WTC11 (cell line): ENCODE results near the gene PIPOX.

Experiments used
- ATF1 ChIP-seq: sonication (generic); formaldehyde crosslinking; IDR thresholded peaks from 2 replicates; pipeline ENCODE4 v1.8.1; 2023; ENCODE audit warnings: mild to moderate bottlenecking, moderate library complexity, missing genetic modification reagents
- CREB1 ChIP-seq: sonication (generic); formaldehyde crosslinking; IDR thresholded peaks from 2 replicates; pipeline ENCODE4 v1.8.0; 2023; ENCODE audit warnings: mild to moderate bottlenecking, missing genetic modification reagents
- ESRRA ChIP-seq: sonication (generic); formaldehyde crosslinking; IDR thresholded peaks from 2 replicates; pipeline ENCODE4 v1.8.1; 2022; ENCODE audit warnings: mild to moderate bottlenecking, missing genetic modification reagents, borderline replicate concordance
- JUN ChIP-seq: sonication (generic); formaldehyde crosslinking; IDR thresholded peaks from 2 replicates; pipeline ENCODE4 v1.8.0; 2023; ENCODE audit warnings: mild to moderate bottlenecking, missing genetic modification reagents
- KAT7 ChIP-seq: sonication (generic); formaldehyde crosslinking; IDR thresholded peaks from 2 replicates; pipeline ENCODE4 v1.8.1; 2023; ENCODE audit warnings: missing genetic modification reagents, mild to moderate bottlenecking, borderline replicate concordance
- SMAD3 ChIP-seq: sonication (generic); formaldehyde crosslinking; IDR thresholded peaks from 2 replicates; pipeline ENCODE4 v1.8.0; 2022; ENCODE audit warnings: missing genetic modification reagents, mild to moderate bottlenecking, borderline replicate concordance
- SOX15 ChIP-seq: fragments of 250-450 bp; sonication (Bioruptor Pico); IDR thresholded peaks from 2 replicates; pipeline ENCODE4 v1.9.0; 2021; ENCODE audit warnings: mild to moderate bottlenecking
- TCF7 ChIP-seq: sonication (generic); formaldehyde crosslinking; IDR thresholded peaks from 2 replicates; pipeline ENCODE4 v1.8.0; 2022; ENCODE audit warnings: mild to moderate bottlenecking, low read depth, missing genetic modification reagents, moderate library complexity
- TEAD4 ChIP-seq: sonication (generic); formaldehyde crosslinking; IDR thresholded peaks from 2 replicates; pipeline ENCODE4 v1.8.0; 2022; ENCODE audit warnings: mild to moderate bottlenecking, missing genetic modification reagents
- TF ChIP-seq, protein P1 (sequence below): sonication (generic); formaldehyde crosslinking; IDR thresholded peaks from 2 replicates; pipeline ENCODE4 v1.8.1; 2022; ENCODE audit warnings: missing genetic modification reagents, borderline replicate concordance
- TF ChIP-seq, protein P2 (sequence below): fragments of 200-600 bp; IDR thresholded peaks from 2 replicates; pipeline ENCODE4 v1.8.0; 2022; ENCODE audit warnings: antibody characterized with exemption
- TF ChIP-seq, protein P3 (sequence below): sonication (generic); formaldehyde crosslinking; IDR thresholded peaks from 2 replicates; pipeline ENCODE4 v1.8.1; 2022; ENCODE audit warnings: mild to moderate bottlenecking, moderate library complexity, missing genetic modification reagents
- TF ChIP-seq, protein P4 (sequence below): sonication (generic); formaldehyde crosslinking; IDR thresholded peaks from 2 replicates; pipeline ENCODE4 v1.8.1; 2023; ENCODE audit warnings: mild to moderate bottlenecking, missing genetic modification reagents
- TF ChIP-seq, protein P5 (sequence below): fragments of 250-450 bp; sonication (Bioruptor Pico); IDR thresholded peaks from 2 replicates; pipeline ENCODE4 v1.9.0; 2021; ENCODE audit warnings: mild to moderate bottlenecking

DNA sequence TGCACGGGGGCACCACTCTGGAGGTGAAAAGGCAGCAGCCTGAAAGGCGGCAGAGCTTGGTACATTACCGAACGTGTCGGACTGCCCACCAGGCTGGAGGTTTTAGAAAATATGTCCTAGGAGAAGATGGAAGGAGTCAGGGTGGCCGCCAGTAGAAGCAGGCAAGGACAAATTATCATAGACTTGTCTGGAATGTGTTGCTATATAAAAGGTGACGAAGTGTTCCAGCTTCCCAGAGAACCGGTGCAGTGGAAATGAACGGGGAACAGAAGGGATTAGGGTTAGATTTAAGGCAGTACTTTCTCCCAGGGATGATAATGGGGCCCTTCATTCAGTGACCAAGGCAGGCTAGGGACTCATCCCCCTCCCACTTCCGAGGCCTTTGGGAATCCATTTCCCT, 27.4 kb downstream of the PIPOX start:
- TF ChIP-seq, protein P1, sequence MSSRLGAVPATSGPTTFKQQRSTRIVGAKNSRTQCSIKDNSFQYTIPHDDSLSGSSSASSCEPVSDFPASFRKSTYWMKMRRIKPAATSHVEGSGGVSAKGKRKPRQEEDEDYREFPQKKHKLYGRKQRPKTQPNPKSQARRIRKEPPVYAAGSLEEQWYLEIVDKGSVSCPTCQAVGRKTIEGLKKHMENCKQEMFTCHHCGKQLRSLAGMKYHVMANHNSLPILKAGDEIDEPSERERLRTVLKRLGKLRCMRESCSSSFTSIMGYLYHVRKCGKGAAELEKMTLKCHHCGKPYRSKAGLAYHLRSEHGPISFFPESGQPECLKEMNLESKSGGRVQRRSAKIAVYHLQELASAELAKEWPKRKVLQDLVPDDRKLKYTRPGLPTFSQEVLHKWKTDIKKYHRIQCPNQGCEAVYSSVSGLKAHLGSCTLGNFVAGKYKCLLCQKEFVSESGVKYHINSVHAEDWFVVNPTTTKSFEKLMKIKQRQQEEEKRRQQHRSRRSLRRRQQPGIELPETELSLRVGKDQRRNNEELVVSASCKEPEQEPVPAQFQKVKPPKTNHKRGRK (CRISPR knock-in tag): no peak
- no peak for TF ChIP-seq TEAD4 (CRISPR knock-in tag)
- TF ChIP-seq SMAD3: no peak
- no peak for TF ChIP-seq ESRRA
- TF ChIP-seq, protein P2, sequence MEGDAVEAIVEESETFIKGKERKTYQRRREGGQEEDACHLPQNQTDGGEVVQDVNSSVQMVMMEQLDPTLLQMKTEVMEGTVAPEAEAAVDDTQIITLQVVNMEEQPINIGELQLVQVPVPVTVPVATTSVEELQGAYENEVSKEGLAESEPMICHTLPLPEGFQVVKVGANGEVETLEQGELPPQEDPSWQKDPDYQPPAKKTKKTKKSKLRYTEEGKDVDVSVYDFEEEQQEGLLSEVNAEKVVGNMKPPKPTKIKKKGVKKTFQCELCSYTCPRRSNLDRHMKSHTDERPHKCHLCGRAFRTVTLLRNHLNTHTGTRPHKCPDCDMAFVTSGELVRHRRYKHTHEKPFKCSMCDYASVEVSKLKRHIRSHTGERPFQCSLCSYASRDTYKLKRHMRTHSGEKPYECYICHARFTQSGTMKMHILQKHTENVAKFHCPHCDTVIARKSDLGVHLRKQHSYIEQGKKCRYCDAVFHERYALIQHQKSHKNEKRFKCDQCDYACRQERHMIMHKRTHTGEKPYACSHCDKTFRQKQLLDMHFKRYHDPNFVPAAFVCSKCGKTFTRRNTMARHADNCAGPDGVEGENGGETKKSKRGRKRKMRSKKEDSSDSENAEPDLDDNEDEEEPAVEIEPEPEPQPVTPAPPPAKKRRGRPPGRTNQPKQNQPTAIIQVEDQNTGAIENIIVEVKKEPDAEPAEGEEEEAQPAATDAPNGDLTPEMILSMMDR: no peak
- no peak for TF ChIP-seq TCF7 (CRISPR knock-in tag)
- no peak for TF ChIP-seq CREB1 (CRISPR knock-in tag)
- TF ChIP-seq, protein P3, sequence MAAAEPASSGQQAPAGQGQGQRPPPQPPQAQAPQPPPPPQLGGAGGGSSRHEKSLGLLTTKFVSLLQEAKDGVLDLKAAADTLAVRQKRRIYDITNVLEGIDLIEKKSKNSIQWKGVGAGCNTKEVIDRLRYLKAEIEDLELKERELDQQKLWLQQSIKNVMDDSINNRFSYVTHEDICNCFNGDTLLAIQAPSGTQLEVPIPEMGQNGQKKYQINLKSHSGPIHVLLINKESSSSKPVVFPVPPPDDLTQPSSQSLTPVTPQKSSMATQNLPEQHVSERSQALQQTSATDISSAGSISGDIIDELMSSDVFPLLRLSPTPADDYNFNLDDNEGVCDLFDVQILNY (CRISPR knock-in tag): no peak
- TF ChIP-seq ATF1 (CRISPR knock-in tag): no peak
- TF ChIP-seq SOX15 (CRISPR knock-in tag): no peak
- TF ChIP-seq KAT7 (CRISPR knock-in tag): no peak
- TF ChIP-seq, protein P4, sequence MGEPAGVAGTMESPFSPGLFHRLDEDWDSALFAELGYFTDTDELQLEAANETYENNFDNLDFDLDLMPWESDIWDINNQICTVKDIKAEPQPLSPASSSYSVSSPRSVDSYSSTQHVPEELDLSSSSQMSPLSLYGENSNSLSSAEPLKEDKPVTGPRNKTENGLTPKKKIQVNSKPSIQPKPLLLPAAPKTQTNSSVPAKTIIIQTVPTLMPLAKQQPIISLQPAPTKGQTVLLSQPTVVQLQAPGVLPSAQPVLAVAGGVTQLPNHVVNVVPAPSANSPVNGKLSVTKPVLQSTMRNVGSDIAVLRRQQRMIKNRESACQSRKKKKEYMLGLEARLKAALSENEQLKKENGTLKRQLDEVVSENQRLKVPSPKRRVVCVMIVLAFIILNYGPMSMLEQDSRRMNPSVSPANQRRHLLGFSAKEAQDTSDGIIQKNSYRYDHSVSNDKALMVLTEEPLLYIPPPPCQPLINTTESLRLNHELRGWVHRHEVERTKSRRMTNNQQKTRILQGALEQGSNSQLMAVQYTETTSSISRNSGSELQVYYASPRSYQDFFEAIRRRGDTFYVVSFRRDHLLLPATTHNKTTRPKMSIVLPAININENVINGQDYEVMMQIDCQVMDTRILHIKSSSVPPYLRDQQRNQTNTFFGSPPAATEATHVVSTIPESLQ (CRISPR knock-in tag): no peak
- TF ChIP-seq, protein P5, sequence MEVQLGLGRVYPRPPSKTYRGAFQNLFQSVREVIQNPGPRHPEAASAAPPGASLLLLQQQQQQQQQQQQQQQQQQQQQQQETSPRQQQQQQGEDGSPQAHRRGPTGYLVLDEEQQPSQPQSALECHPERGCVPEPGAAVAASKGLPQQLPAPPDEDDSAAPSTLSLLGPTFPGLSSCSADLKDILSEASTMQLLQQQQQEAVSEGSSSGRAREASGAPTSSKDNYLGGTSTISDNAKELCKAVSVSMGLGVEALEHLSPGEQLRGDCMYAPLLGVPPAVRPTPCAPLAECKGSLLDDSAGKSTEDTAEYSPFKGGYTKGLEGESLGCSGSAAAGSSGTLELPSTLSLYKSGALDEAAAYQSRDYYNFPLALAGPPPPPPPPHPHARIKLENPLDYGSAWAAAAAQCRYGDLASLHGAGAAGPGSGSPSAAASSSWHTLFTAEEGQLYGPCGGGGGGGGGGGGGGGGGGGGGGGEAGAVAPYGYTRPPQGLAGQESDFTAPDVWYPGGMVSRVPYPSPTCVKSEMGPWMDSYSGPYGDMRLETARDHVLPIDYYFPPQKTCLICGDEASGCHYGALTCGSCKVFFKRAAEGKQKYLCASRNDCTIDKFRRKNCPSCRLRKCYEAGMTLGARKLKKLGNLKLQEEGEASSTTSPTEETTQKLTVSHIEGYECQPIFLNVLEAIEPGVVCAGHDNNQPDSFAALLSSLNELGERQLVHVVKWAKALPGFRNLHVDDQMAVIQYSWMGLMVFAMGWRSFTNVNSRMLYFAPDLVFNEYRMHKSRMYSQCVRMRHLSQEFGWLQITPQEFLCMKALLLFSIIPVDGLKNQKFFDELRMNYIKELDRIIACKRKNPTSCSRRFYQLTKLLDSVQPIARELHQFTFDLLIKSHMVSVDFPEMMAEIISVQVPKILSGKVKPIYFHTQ (CRISPR knock-in tag): no peak
- no peak for TF ChIP-seq JUN (CRISPR knock-in tag)
